ENCODE measurements around the gene ENO4.

DNA sequence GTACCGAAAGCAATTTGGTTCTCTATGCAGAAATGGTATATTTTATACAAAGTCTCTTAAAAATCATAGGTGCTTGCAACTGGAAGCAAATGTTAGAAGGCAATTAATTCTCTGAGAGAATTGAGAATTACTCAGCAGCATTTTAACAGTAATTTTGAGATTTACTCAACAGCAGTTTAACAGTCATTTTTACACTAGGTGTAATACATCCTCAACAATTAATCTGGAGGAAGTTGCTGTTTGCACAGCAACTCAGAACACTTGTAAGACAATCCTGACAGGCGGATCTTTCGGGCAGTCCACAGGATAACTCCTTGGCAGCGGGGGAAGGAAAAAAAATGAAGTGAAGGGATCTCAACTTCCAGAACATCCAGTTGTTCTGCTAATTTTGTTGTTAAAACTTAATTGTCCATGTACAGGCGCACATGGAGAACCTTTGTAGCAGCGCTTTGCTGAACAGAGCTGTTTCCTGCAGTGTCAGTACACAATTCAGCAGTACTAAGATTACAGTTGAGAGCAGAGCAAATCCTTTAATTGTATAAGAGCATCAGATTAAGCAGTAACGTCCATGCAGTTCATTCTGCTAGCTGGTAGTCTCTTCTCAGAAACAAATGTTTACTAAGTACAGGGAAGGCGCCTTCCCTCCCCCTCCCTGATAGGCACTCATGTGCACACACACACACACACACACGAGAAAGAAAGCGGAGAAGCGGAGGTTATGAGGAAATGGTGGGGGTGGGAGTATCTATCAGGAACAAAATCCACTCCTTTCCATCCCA is 43.8 kb downstream of the ENO4 start:
- TF ChIP-seq BHLHE40 (IDR thresholded peaks at IDR 0.05; ENCODE audit: borderline replicate concordance) (no peak), ARNT (IDR thresholded peaks at IDR 0.05) (no peak), SP1 (IDR thresholded peaks at IDR 0.05) (no peak), LEF1 (IDR thresholded peaks at IDR 0.05; ENCODE audit: borderline replicate concordance) (no peak), ELF4 (IDR thresholded peaks at IDR 0.05) (no peak), TARDBP (IDR thresholded peaks at IDR 0.05) (no peak), NFRKB (IDR thresholded peaks at IDR 0.05) (no peak), HDGF (IDR thresholded peaks at IDR 0.05; ENCODE audit: borderline replicate concordance) (no peak), L3MBTL2 (conservative IDR thresholded peaks at IDR 0.05) (no peak), CTBP1 (IDR thresholded peaks at IDR 0.05; ENCODE audit: borderline replicate concordance) (no peak)
- TF ChIP-seq, protein P1, sequence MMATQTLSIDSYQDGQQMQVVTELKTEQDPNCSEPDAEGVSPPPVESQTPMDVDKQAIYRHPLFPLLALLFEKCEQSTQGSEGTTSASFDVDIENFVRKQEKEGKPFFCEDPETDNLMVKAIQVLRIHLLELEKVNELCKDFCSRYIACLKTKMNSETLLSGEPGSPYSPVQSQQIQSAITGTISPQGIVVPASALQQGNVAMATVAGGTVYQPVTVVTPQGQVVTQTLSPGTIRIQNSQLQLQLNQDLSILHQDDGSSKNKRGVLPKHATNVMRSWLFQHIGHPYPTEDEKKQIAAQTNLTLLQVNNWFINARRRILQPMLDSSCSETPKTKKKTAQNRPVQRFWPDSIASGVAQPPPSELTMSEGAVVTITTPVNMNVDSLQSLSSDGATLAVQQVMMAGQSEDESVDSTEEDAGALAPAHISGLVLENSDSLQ (IDR thresholded peaks at IDR 0.05), result no peak
